Measurements from ENCODE around the gene CORO2A.

DNA sequence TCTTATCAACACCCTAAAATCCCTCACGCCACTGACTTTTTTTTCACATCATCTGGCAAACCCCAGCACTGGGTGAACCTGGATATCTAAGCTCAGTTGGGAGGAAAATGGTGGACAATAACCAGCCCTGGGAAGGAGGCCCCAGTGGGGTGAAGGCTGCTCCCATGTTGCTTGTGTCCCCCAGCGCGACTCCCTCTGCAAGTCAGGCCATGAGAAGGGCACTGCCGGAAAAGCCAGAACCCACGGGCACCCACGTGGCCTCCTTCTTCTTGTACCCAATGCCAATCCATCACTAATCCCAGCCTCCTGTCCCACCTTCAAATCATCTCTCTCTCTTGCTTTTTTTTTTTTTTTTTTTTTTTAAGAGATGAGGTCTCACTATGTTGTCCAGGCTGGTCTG is 11.4 kb downstream of the CORO2A start:
- no peak for TF ChIP-seq CTCF (IDR thresholded peaks at IDR 0.05)
- TF ChIP-seq POLR2A (IDR thresholded peaks at IDR 0.05) = no peak

All from body of pancreas (tissue), 4 donors.